Ramos (cell line): ENCODE results near the gene DHX30.
"Not testable (repeated sequence)": the region's sequence is repeated elsewhere in the genome, so short reads cannot be mapped to it uniquely, and the experiment has no call there.

ENCODE experiments used
- in situ Hi-C: fragments of 300-500 bp; cut with MboI; formaldehyde crosslinking; loops from one replicate; pipeline ENCODE4 v1.14.3; 2022; ENCODE audit warnings: low sequenced_read_pairs; ENCODE audit not compliant: unreplicated experiment

DHX30 gene

GRCh38 chr3:47802734-47803479 lies at the start of gene DHX30:
DHX30 (plus strand) TSS chr3:47803138; CDS start chr3:47810684, 7,546 bp downstream.
- in situ Hi-C loops, result no loop called here

- in situ Hi-C loops, result no loop called here
Measured at GRCh38 chr3:47758261-47759025, 44.5 kb upstream of the DHX30 start.

- in situ Hi-C loops, result not testable (repeated sequence)
Measured at GRCh38 chr3:47760207-47760606, 42.7 kb upstream of the DHX30 start.

- in situ Hi-C loops, result no loop called here
Measured at GRCh38 chr3:47761046-47761445, 41.9 kb upstream of the DHX30 start.

- in situ Hi-C loops, result no loop called here
Measured at GRCh38 chr3:47762233-47762632, 40.7 kb upstream of the DHX30 start.

GRCh38 chr3:47766186-47766585 lies 36.8 kb upstream of the DHX30 start:
- in situ Hi-C loops, result no loop called here

- in situ Hi-C loops, result no loop called here
Measured at GRCh38 chr3:47772047-47772446, 30.9 kb upstream of the DHX30 start.

- in situ Hi-C loops, result no loop called here
Measured at GRCh38 chr3:47772788-47773187, 30.1 kb upstream of the DHX30 start.

- in situ Hi-C loops, result no loop called here
Measured at GRCh38 chr3:47778746-47779145, 24.2 kb upstream of the DHX30 start.

- in situ Hi-C loops, result no loop called here
Measured at GRCh38 chr3:47780741-47781684, 21.9 kb upstream of the DHX30 start.

GRCh38 chr3:47781685-47782445 lies 21.1 kb upstream of the DHX30 start, which contains the start of gene SMARCC1:
SMARCC1 (minus strand) TSS chr3:47781893; CDS start chr3:47781797, 96 bp downstream.
- in situ Hi-C loops, result no loop called here

- in situ Hi-C loops, result no loop called here
Measured at GRCh38 chr3:47782446-47783308, 20.3 kb upstream of the DHX30 start.

GRCh38 chr3:47783673-47784072 lies 19.3 kb upstream of the DHX30 start:
- in situ Hi-C loops, result no loop called here

GRCh38 chr3:47791193-47791855 lies 11.6 kb upstream of the DHX30 start:
- in situ Hi-C loops, result loop anchor here (5.0 to 10.0 kb wide), 2 partner anchors 269 to 367 kb away; no protein-coding TSS in a partner anchor

GRCh38 chr3:47792699-47793098 lies 10.2 kb upstream of the DHX30 start:
- in situ Hi-C loops, result loop anchor here (5.0 to 10.0 kb wide), 2 partner anchors 270 to 368 kb away; no protein-coding TSS in a partner anchor

- in situ Hi-C loops, result loop anchor here (5.0 to 10.0 kb wide), 2 partner anchors 272 to 370 kb away; no protein-coding TSS in a partner anchor
Measured at GRCh38 chr3:47794544-47794943, 8.4 kb upstream of the DHX30 start.

- in situ Hi-C loops, result loop anchor here (10.0 kb wide), 1 partner anchor 375 kb away; no protein-coding TSS in a partner anchor
Measured at GRCh38 chr3:47799733-47800132, 3.2 kb upstream of the DHX30 start.

- in situ Hi-C loops, result no loop called here
Measured at GRCh38 chr3:47803480-47804025, 615 bp downstream of the DHX30 start.
